Neuron (in vitro differentiated cells): ENCODE measurements around the gene MFSD8.
"Not testable (repeated sequence)": the region's sequence is repeated elsewhere in the genome, so short reads cannot be mapped to it uniquely, and the experiment has no call there.

Experiments used
- H2AFZ ChIP-seq: one replicate; pipeline ENCODE4 v1.6.1; 2013; ENCODE audit warnings: low read depth, mild to moderate bottlenecking, inconsistent platforms, low read length, moderate library complexity
- H3K27me3 ChIP-seq: one replicate; pipeline ENCODE4 v1.6.1; 2013; ENCODE audit warnings: low read length; ENCODE audit not compliant: insufficient read depth
- H3K36me3 ChIP-seq: one replicate; pipeline ENCODE4 v1.6.1; 2013; ENCODE audit warnings: low read length; ENCODE audit not compliant: insufficient read depth
- H3K4me1 ChIP-seq: one replicate; pipeline ENCODE4 v1.6.1; 2013; ENCODE audit warnings: low read length; ENCODE audit not compliant: insufficient read depth
- H3K4me3 ChIP-seq: 2 replicates; pipeline ENCODE4 v1.5.1; 2013; ENCODE audit warnings: mild to moderate bottlenecking, low read length, moderate library complexity
- H3K9me3 ChIP-seq: one replicate; pipeline ENCODE4 v1.6.1; 2013; ENCODE audit warnings: low read length

The MFSD8 gene

DNA sequence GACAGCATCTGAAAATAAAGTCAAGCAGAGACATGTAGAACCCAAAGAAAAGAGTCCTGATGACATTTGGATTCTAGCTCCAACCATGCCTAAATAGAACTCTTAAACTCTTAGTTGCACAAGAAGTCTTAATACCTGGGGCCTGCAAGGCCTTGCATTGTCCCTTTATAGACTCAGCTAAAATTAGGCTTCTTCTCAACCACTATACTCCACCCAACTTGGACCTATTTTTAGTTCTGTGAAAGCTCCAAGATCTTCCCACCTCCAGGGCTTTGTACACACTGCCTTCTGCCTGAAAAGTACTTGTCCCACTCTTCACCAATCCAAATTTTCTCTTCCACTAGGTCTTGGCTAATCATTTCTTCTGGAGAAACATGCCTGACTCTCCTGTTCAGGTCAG, 47.8 kb downstream of the MFSD8 start:
- Histone ChIP-seq H3K4me3 (no peak overlapping the region), H3K4me1 (no peaks in the 10 kb centered on the region), H2AFZ (no peak overlapping the region), H3K9me3 (no peaks in the 10 kb centered on the region), H3K27me3 (no peaks in the 10 kb centered on the region), H3K36me3 (peaks cover 17% of the 10 kb centered on the region)

DNA sequence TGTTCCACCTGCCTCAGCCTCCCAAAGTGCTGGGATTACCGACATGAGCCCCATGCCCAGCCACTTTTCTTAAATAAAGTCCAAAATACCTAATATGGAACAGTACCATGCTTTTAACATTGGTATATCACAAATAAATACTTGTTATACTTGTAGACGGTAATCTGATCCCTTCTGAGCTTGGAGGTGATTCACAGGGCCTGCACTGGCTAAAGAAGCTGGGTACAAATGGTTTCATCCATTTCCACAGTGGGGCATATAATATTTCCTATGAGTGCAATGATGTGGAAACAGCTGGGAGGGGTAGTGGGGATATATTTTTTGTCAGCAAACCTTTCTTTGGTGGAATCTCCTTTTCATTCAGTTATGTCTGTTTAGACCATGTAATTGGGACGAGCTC, 48.5 kb downstream of the MFSD8 start:
- H3K27me3 ChIP-seq: no peaks in the 10 kb centered on the region
- no peak overlapping the region for H2AFZ ChIP-seq
- no peaks in the 10 kb centered on the region for H3K4me1 ChIP-seq
- H3K9me3 ChIP-seq: no peaks in the 10 kb centered on the region
- H3K36me3 ChIP-seq: peaks cover 12% of the 10 kb centered on the region
- H3K4me3 ChIP-seq: no peak overlapping the region

GRCh38 chr4:127905029-127905428, 59.9 kb downstream of the MFSD8 start:
- Histone ChIP-seq H3K27me3 (no peaks in the 10 kb centered on the region), H2AFZ (no peak overlapping the region), H3K4me1 (no peaks in the 10 kb centered on the region), H3K36me3 (no peaks in the 10 kb centered on the region), H3K4me3 (no peak overlapping the region), H3K9me3 (no peaks in the 10 kb centered on the region)

GRCh38 chr4:127899682-127900081, 65.3 kb downstream of the MFSD8 start:
- H3K9me3 ChIP-seq, H3K4me1 ChIP-seq, H3K27me3 ChIP-seq, H3K4me3 ChIP-seq, H2AFZ ChIP-seq: not testable (repeated sequence)
- peaks cover 38% of the 10 kb centered on the region for H3K36me3 ChIP-seq

DNA sequence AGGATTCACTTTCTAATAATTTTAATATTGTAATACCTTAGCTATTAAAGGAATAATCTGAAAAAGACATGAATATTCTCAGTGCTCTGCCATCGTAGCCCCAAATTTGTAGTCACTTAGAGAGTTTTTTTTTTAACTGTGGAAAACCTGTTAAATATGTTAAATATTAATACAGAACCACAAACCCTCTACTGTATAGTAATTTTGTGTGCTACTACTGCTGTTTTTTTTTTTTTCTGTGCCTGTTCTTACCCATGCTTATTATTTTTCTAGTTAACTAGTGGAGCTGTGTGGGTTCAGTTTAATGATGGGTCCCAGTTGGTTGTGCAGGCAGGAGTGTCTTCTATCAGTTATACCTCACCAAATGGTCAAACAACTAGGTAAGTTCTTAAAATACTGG, 68.4 kb downstream of the MFSD8 start:
- Histone ChIP-seq H3K4me1 (no peaks in the 10 kb centered on the region), H2AFZ (no peak overlapping the region), H3K9me3 (peaks cover 2% of the 10 kb centered on the region), H3K36me3 (peaks cover 60% of the 10 kb centered on the region), H3K27me3 (no peaks in the 10 kb centered on the region), H3K4me3 (no peak overlapping the region)

GRCh38 chr4:127896069-127896468, 68.9 kb downstream of the MFSD8 start:
- Histone ChIP-seq H3K4me3 (no peak overlapping the region), H3K9me3 (peaks cover 2% of the 10 kb centered on the region), H2AFZ (no peak overlapping the region), H3K36me3 (peaks cover 64% of the 10 kb centered on the region), H3K27me3 (no peaks in the 10 kb centered on the region), H3K4me1 (no peaks in the 10 kb centered on the region)

DNA sequence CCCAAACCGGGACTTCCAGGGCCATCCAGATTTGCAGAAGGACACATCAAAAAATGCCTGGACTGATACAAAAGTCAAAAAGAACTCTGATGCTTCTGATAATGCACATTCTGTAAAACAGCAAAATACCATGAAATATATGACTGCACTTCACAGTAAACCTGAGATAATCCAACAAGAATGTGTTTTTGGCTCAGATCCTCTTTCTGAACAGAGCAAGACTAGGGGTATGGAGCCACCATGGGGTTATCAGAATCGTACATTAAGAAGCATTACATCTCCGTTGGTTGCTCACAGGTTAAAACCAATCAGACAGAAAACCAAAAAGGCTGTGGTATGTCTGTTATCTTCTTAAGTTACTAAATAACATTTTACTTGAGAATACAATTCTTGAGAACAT, 75.1 kb downstream of the MFSD8 start:
- Histone ChIP-seq H3K27me3 (no peaks in the 10 kb centered on the region), H3K9me3 (no peaks in the 10 kb centered on the region), H2AFZ (no peak overlapping the region), H3K36me3 (peaks cover 80% of the 10 kb centered on the region), H3K4me1 (no peaks in the 10 kb centered on the region), H3K4me3 (no peak overlapping the region)

DNA sequence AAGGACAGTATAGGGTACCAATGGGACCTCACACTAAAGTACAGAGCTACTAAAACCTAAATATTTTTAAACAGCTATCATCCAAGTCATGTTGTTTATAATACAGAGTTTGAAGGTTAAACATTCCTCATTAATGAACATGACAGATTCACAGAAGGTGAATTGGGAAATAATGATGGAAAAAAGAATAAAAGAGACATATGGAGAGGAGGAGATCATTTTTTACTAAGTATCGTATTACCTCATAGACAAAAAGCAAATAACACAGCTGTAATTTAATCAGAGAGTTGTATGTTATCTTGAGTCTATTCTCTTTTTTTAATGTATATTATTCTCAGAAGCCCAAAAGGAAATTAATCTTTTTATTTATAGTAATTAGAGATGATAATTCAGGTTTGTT, 76.4 kb downstream of the MFSD8 start:
- H3K36me3 ChIP-seq: peaks cover 84% of the 10 kb centered on the region
- no peaks in the 10 kb centered on the region for H3K9me3 ChIP-seq
- no peak overlapping the region for H3K4me3 ChIP-seq
- H2AFZ ChIP-seq: no peak overlapping the region
- H3K4me1 ChIP-seq: no peaks in the 10 kb centered on the region
- no peaks in the 10 kb centered on the region for H3K27me3 ChIP-seq

GRCh38 chr4:127881563-127881864, 83.5 kb downstream of the MFSD8 start:
- H2AFZ ChIP-seq: peak overlapping the region; percentile 92
- peak overlapping the region; percentile 83 for H3K4me3 ChIP-seq
- H3K4me1 ChIP-seq: peaks cover 10% of the 10 kb centered on the region
- H3K36me3 ChIP-seq: peaks cover 35% of the 10 kb centered on the region
- no peaks in the 10 kb centered on the region for H3K27me3 ChIP-seq
- H3K9me3 ChIP-seq: no peaks in the 10 kb centered on the region

DNA sequence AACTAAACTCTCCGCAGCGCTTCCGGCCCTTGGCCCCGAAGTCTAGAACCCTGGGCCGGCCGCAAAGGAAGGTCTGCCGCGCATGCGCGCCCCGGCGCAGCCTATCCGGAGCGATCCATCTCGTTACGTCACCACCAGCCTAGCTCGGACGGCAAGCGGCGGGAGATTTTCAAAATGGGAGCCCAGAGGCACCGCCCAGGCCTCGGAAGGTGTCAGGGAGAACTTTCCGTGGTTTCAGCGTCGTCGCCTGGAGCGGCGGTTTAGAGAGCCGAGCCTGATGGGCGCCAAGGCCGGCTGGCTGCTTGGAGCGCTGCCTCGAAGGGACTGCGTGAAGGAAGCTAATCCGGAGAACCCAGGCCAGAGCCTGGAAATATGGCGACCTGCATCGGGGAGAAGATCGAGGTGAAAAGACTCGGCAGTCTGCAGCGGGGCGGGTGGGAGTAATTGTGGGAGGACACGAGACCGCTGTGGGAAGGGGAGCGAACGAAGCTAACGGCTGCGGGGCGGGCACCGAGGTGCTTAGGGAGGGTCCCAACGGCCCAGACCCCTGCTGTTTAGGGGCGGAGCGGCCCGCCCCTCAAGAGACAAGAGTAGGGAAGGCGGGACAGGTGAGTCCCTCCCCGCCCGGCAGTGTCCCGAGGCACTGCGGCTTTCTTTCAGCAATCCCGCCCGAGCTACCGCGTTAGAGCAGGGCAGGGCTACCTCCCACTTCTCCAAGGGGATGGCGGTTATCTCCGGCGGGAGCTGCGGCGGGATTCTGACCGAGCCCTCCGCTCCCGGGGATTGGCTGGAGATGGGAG, 84.0 kb downstream of the MFSD8 start, which contains the start of gene PLK4:
Gene PLK4 (plus strand): TSS at position 131 of the 800 bp plus-strand sequence. CDS start 242 bp downstream, at position 373.
- Histone ChIP-seq H3K4me1 (peaks cover 10% of the 10 kb centered on the region), H3K9me3 (no peaks in the 10 kb centered on the region), H3K36me3 (peaks cover 29% of the 10 kb centered on the region), H2AFZ (peak within 1 kb of the TSS; percentile 92), H3K4me3 (peak within 1 kb of the TSS; percentile 83), H3K27me3 (no peaks in the 10 kb centered on the region)

DNA sequence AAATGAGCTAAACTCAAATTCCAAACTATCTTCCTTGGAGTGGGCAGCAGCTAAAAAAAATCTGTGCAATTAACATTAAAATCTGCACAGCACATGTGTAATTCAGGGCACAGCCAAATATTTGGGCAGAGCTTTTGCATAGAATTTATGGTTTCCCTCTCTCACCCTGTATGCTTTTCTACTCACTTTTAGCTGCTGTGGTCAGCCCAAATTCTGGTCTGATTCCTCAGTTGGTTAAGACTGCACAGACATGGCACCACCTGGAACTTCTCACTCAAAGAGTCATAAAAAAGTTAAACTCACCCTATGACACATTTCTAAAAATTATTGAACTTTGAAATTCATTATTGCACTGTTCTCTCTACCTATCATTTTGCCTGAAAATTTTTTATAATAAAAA, 89.2 kb downstream of the MFSD8 start:
- H3K4me3 ChIP-seq: no peak overlapping the region
- peaks cover 10% of the 10 kb centered on the region for H3K4me1 ChIP-seq
- no peaks in the 10 kb centered on the region for H3K27me3 ChIP-seq
- peaks cover 3% of the 10 kb centered on the region for H3K9me3 ChIP-seq
- H2AFZ ChIP-seq: no peak overlapping the region
- peaks cover 3% of the 10 kb centered on the region for H3K36me3 ChIP-seq

- Histone ChIP-seq H3K36me3 (peaks cover 2% of the 10 kb centered on the region), H3K27me3 (no peaks in the 10 kb centered on the region), H2AFZ (no peak overlapping the region), H3K9me3 (peaks cover 3% of the 10 kb centered on the region), H3K4me3 (no peak overlapping the region), H3K4me1 (peaks cover 9% of the 10 kb centered on the region)
These were observed 94.3 kb downstream of the MFSD8 start for GRCh38 chr4:127870688-127871087.

GRCh38 chr4:127870281-127870680, 94.7 kb downstream of the MFSD8 start:
- Histone ChIP-seq H3K9me3 (peaks cover 3% of the 10 kb centered on the region), H3K4me1 (peaks cover 9% of the 10 kb centered on the region), H3K4me3 (no peak overlapping the region), H2AFZ (no peak overlapping the region), H3K36me3 (no peaks in the 10 kb centered on the region), H3K27me3 (no peaks in the 10 kb centered on the region)

DNA sequence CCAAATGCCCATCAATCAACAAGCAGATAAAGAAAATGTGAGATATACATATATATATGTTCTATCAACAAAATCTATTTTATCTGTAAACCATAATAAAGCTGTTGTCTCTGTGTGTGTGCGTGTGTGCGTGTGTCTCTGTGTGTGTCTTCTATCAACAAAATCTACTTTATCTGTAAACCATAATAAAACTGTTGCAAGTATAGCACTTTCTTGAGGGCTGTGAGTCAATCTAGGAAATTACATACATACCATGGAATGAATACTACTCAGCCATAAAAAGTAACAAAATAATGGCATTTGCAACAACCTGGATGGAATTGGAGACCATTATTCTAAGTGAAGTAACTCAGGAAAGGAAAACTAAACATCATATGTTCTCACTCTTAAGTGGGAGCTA, 96.8 kb downstream of the MFSD8 start:
- Histone ChIP-seq H3K9me3 (peaks cover 3% of the 10 kb centered on the region), H3K27me3 (no peaks in the 10 kb centered on the region), H2AFZ (no peak overlapping the region), H3K4me1 (peaks cover 9% of the 10 kb centered on the region), H3K36me3 (no peaks in the 10 kb centered on the region), H3K4me3 (no peak overlapping the region)
